Measurements from ENCODE around the gene TRERF1. TPM values are rescaled to one million over a fixed set of nuclear protein-coding genes. Genes with fewer than 3 reads are reported as not detected.

The TRERF1 gene
- total and polyA plus RNA-seq, 2 of the 8 experiments (the other 6 are each of a cell fraction or from before 2014, with no cell fraction given) = 10.8 to 21.5 TPM

DNA sequence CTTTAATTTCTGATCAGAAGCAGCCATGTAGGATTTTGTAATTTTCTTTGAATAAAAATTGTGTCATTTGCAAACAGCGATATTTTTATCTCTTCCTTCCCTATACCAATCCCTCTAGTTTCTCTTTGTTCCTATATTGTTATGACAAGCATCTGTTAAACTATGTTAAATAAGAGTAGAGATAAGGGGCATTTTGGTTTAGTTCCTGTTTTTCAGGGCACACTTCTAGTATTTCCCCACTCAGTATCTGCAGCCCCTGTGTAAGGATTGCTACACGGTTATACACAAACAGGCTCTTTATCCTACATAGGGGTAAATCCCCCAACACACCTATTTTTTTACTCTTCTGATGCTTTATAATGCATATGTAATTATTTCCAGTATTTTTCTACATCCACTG, 42.1 kb downstream of the TRERF1 start:
- Histone ChIP-seq H2BK15ac (ENCODE audit: low read length) (no peak overlapping the region), H2BK12ac (ENCODE audit: low read depth, low read length) (no peak overlapping the region), H3K18ac (ENCODE audit: extremely low read depth, low read length) (no peak overlapping the region), H3K56ac (replicated peaks; ENCODE audit: insufficient read length, low read depth, low read length) (no peak overlapping the region), H3K23me2 (ENCODE audit: low read depth, low read length) (no peaks in the 10 kb centered on the region), H3K27ac (ENCODE audit: low read depth, low read length) (no peak overlapping the region), H2AFZ (ENCODE audit: low read length) (no peak overlapping the region), H4K5ac (ENCODE audit: insufficient read length, low read depth, low read length) (no peak overlapping the region), H2AK5ac (ENCODE audit: low read depth, low read length) (no peak overlapping the region), H4K91ac (replicated peaks; ENCODE audit: insufficient read length, low read length) (no peak overlapping the region), H3K4ac (replicated peaks; ENCODE audit: insufficient read length, low read depth, low read length) (no peak overlapping the region), H3K14ac (ENCODE audit: insufficient read length) (no peak overlapping the region), H3K79me1 (ENCODE audit: low read depth, low read length) (peaks cover 19% of the 10 kb centered on the region; the same call in 1 of the 2 replicates), H3K4me1 (replicated peaks in 1 of 4; ENCODE audit: control insufficient read depth in 3 of 4, insufficient read depth in 4 of 4, low read length in 3 of 4) (peaks cover 4 to 12% (median 8%) of the 10 kb centered on the region in 4 experiments; a peak in 4 of 7 replicates), H3K79me2 (ENCODE audit: control insufficient read depth in 1 of 2, insufficient read depth in 2 of 2, low read length in 2 of 2) (peaks cover 0 to 78% of the 10 kb centered on the region in 2 experiments; a peak in 2 of 4 replicates), H2BK120ac (replicated peaks; ENCODE audit: low read depth, low read length) (no peak overlapping the region), H4K8ac (ENCODE audit: extremely low read depth, insufficient read depth, low read length) (no peak overlapping the region), H3K4me3 (ENCODE audit: extremely low read depth in 1 of 4, insufficient read depth in 2 of 4, low read depth in 3 of 4, low read length in 4 of 4) (no peak overlapping the region), H3K9me3 (ENCODE audit: insufficient read depth in 2 of 2, low read depth in 1 of 2, low read length in 1 of 2) (no peaks in the 10 kb centered on the region), H2BK5ac (ENCODE audit: low read depth, low read length) (no peak overlapping the region), H3K36me3 (ENCODE audit: control insufficient read depth in 2 of 4, insufficient read depth in 4 of 4, low read length in 3 of 4) (no peaks in the 10 kb centered on the region), H3K4me2 (ENCODE audit: insufficient read depth in 1 of 2, low read depth in 2 of 2, low read length in 2 of 2) (no peak overlapping the region), H3K23ac (ENCODE audit: insufficient read length) (no peak overlapping the region), H2BK20ac (ENCODE audit: low read length) (no peak overlapping the region), H4K20me1 (replicated peaks in 1 of 2; ENCODE audit: control insufficient read depth in 1 of 2, insufficient read depth in 2 of 2, low read length in 2 of 2) (peaks cover 11 to 17% of the 10 kb centered on the region in 2 experiments), H3K27me3 (replicated peaks in 1 of 4; ENCODE audit: control insufficient read depth in 3 of 4, extremely low read depth in 1 of 4, insufficient read depth in 3 of 4, low read length in 3 of 4) (no peaks in the 10 kb centered on the region), H3K9ac (replicated peaks in 1 of 4; ENCODE audit: extremely low read depth in 1 of 4, low read depth in 3 of 4, low read length in 3 of 4) (no peak overlapping the region)
- 85% methylated on average over 2 of the region's 2 CpGs; no CpG with 5 or more reads in 1 of the 2 experiments for WGBS, 2 experiments (ENCODE audit: extremely low coverage in 1 of 2, insufficient coverage in 1 of 2, insufficient read length in 1 of 2, insufficient replicate concordance in 2 of 2, low coverage in 1 of 2, low lambda C conversion rate in 2 of 2, missing lambda C conversion rate in 1 of 2)
- TF ChIP-seq KDM4A (IDR thresholded peaks at IDR 0.05; ENCODE audit: low read depth, low read length, severe bottlenecking) = no peak
- ChIA-PET POLR2A (ENCODE audit: partially characterized antibody) (interaction anchor here (0.7 kb wide), 1 partner anchor 17 kb away, joined by 3 read pairs; no protein-coding TSS in a partner anchor), CTCF (ENCODE audit: partially characterized antibody) (interaction anchor here (1.2 kb wide), 1 partner anchor 149 kb away, joined by 5 read pairs; no protein-coding TSS in a partner anchor)
- DNase-seq (ENCODE audit: low read depth in 1 of 2, low spot score in 2 of 2) (no peak), FAIRE-seq (no peak)

Measured in H1 (cell line).